ENCODE results near the gene CRYGB.

CRYGB gene

DNA sequence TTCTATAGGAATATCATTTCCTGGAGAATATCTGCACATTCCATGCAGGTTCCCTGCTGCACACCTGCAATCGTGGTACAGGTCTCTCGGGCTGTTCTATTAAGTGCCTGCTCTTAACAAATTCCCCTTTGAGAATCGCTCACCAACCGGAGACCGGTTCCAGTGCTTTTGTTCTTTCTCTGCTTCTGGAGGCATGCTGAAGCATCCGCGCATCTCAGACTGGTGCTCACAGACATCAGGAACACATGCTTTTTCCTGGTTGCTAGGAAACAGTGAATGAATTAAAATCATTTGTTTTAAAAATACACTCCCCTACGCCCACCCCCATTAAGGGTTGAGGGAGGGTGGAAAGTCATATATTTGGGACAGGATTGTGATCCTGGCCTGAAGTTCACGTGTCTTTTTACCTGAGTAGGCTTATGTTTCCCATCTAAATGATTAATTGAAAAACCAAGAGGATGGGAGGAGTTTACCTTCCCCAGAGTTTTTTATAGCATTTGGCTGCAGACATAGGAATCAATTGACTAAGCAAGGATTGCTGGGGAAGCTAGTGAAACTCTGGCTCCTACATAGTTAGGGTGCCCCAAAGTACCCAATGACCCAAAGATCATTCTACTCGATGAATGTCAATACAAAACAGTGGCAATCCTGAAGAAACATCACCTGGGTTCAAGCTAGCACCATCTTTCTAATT, 44.0 kb upstream of the CRYGB start, which contains the start of gene C2orf80:
C2orf80 (minus strand) TSS at position 221 of the 694 bp plus-strand sequence. CDS start 3,044 bp downstream, outside the sequence.
- 0 out of 2 replicates have a peak, but pooled peaks cover 5% of the 10 kb centered on the region for H3K27me3 ChIP-seq (ENCODE audit: control insufficient read depth, low read length)
- TF ChIP-seq, protein P1, sequence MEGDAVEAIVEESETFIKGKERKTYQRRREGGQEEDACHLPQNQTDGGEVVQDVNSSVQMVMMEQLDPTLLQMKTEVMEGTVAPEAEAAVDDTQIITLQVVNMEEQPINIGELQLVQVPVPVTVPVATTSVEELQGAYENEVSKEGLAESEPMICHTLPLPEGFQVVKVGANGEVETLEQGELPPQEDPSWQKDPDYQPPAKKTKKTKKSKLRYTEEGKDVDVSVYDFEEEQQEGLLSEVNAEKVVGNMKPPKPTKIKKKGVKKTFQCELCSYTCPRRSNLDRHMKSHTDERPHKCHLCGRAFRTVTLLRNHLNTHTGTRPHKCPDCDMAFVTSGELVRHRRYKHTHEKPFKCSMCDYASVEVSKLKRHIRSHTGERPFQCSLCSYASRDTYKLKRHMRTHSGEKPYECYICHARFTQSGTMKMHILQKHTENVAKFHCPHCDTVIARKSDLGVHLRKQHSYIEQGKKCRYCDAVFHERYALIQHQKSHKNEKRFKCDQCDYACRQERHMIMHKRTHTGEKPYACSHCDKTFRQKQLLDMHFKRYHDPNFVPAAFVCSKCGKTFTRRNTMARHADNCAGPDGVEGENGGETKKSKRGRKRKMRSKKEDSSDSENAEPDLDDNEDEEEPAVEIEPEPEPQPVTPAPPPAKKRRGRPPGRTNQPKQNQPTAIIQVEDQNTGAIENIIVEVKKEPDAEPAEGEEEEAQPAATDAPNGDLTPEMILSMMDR (IDR thresholded peaks at IDR 0.05; ENCODE audit: low read depth, low read length, poor library complexity, severe bottlenecking) = no peak
- no peak for TF ChIP-seq EZH2phosphoT487 (IDR thresholded peaks at IDR 0.05; ENCODE audit: borderline replicate concordance, low read length)
- H3K4me2 ChIP-seq (ENCODE audit: low read length) = no peak within 1 kb of the TSS
- H3K36me3 ChIP-seq (ENCODE audit: control insufficient read depth, low read length) = no peaks in the 10 kb centered on the region
- no peaks in the 10 kb centered on the region for H3K79me2 ChIP-seq (ENCODE audit: control insufficient read depth, low read length)
- no peak within 1 kb of the TSS for H3K27ac ChIP-seq (ENCODE audit: low read depth, low read length)
- H4K20me1 ChIP-seq (ENCODE audit: control insufficient read depth, insufficient read depth, low read depth, low read length) = no peaks in the 10 kb centered on the region
- no peak within 1 kb of the TSS for H3K4me3 ChIP-seq (ENCODE audit: low read length)
- no peaks in the 10 kb centered on the region for H3K4me1 ChIP-seq (ENCODE audit: control insufficient read depth, low read length)
- no peaks in the 10 kb centered on the region for H3K9me2 ChIP-seq (replicated peaks; ENCODE audit: control insufficient read depth, low read length)
- no peaks in the 10 kb centered on the region for H3F3A ChIP-seq (ENCODE audit: control insufficient read depth, insufficient read depth)
- H3K9me3 ChIP-seq (ENCODE audit: control insufficient read depth, insufficient read depth, low read length) = no peaks in the 10 kb centered on the region

DNA sequence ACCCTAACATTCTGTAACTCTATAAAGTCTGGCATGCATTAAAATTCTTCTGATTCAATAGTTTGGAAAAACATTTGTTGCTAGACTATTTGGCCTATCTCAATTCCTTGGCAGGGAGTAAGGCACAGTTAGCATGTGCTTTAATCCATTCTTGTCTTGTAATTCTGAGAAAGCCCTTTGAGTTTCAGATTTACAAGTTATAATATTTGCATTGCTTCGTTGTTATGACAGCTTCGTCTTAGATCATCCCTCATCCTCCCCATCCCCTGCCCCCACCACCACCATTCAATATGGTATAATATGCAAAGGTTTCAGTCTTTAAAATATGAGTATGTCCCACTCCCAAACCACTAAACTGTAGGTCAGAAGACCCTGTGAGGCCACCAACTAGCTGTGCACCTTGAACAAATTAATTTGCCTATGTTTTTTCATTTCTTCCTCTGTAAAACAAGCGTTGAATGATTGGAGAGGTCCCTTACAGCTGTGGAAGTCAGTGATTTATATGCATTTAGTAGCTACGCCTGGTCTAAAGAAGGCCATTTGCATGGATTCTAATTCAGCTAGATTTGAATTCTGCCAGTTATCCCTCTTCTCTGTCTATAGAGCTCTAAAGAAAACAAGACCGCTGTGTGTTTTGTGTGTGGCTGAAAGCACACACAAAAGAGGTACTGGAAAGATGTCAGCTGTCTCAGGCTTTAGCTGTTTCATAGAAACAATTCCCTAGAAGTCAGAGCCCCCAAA, 43.3 kb upstream of the CRYGB start:
- Histone ChIP-seq H3K9me2 (replicated peaks; ENCODE audit: control insufficient read depth, low read length) (no peaks in the 10 kb centered on the region), H3K4me1 (ENCODE audit: control insufficient read depth, low read length) (no peaks in the 10 kb centered on the region), H3K4me2 (ENCODE audit: low read length) (no peak overlapping the region), H4K20me1 (ENCODE audit: control insufficient read depth, insufficient read depth, low read depth, low read length) (no peaks in the 10 kb centered on the region), H3F3A (ENCODE audit: control insufficient read depth, insufficient read depth) (no peaks in the 10 kb centered on the region), H3K79me2 (ENCODE audit: control insufficient read depth, low read length) (no peaks in the 10 kb centered on the region), H3K36me3 (ENCODE audit: control insufficient read depth, low read length) (no peaks in the 10 kb centered on the region), H3K9me3 (ENCODE audit: control insufficient read depth, insufficient read depth, low read length) (no peaks in the 10 kb centered on the region), H3K27ac (ENCODE audit: low read depth, low read length) (no peak overlapping the region), H3K4me3 (ENCODE audit: low read length) (no peak overlapping the region), H3K27me3 (ENCODE audit: control insufficient read depth, low read length) (peaks cover 9% of the 10 kb centered on the region; the same call in 1 of the 2 replicates)
- TF ChIP-seq, protein P1 (IDR thresholded peaks at IDR 0.05; ENCODE audit: low read depth, low read length, poor library complexity, severe bottlenecking) = no peak
- no peak for TF ChIP-seq EZH2phosphoT487 (IDR thresholded peaks at IDR 0.05; ENCODE audit: borderline replicate concordance, low read length)

GRCh38 chr2:208186893-208187292, 40.9 kb upstream of the CRYGB start:
- H3K27me3 ChIP-seq (ENCODE audit: control insufficient read depth, low read length) = peaks cover 23% of the 10 kb centered on the region
- no peaks in the 10 kb centered on the region for H3K36me3 ChIP-seq (ENCODE audit: control insufficient read depth, low read length)
- no peak for TF ChIP-seq EZH2phosphoT487 (IDR thresholded peaks at IDR 0.05; ENCODE audit: borderline replicate concordance, low read length)
- TF ChIP-seq, protein P1 (IDR thresholded peaks at IDR 0.05; ENCODE audit: low read depth, low read length, poor library complexity, severe bottlenecking) = no peak
- no peak overlapping the region for H3K4me2 ChIP-seq (ENCODE audit: low read length)
- H3K9me3 ChIP-seq (ENCODE audit: control insufficient read depth, insufficient read depth, low read length) = no peaks in the 10 kb centered on the region
- H3K79me2 ChIP-seq (ENCODE audit: control insufficient read depth, low read length) = no peaks in the 10 kb centered on the region
- no peaks in the 10 kb centered on the region for H3F3A ChIP-seq (ENCODE audit: control insufficient read depth, insufficient read depth)
- H3K27ac ChIP-seq (ENCODE audit: low read depth, low read length) = no peak overlapping the region
- no peaks in the 10 kb centered on the region for H3K9me2 ChIP-seq (replicated peaks; ENCODE audit: control insufficient read depth, low read length)
- H4K20me1 ChIP-seq (ENCODE audit: control insufficient read depth, insufficient read depth, low read depth, low read length) = no peaks in the 10 kb centered on the region
- no peak overlapping the region for H3K4me3 ChIP-seq (ENCODE audit: low read length)
- H3K4me1 ChIP-seq (ENCODE audit: control insufficient read depth, low read length) = no peaks in the 10 kb centered on the region

Data from DOHH2 (cell line).